C4-2B (cell line): ENCODE data around the gene TAF15.

ENCODE experiments used
- CTCF ChIP-seq: fragments of 450-650 bp; conservative IDR thresholded peaks from 2 replicates; pipeline ENCODE4 v1.5.1; 2017; ENCODE audit warnings: mild to moderate bottlenecking
- ZFX ChIP-seq: fragments of 450-650 bp; IDR thresholded peaks from 2 replicates; pipeline ENCODE4 v1.6.1; 2017

DNA sequence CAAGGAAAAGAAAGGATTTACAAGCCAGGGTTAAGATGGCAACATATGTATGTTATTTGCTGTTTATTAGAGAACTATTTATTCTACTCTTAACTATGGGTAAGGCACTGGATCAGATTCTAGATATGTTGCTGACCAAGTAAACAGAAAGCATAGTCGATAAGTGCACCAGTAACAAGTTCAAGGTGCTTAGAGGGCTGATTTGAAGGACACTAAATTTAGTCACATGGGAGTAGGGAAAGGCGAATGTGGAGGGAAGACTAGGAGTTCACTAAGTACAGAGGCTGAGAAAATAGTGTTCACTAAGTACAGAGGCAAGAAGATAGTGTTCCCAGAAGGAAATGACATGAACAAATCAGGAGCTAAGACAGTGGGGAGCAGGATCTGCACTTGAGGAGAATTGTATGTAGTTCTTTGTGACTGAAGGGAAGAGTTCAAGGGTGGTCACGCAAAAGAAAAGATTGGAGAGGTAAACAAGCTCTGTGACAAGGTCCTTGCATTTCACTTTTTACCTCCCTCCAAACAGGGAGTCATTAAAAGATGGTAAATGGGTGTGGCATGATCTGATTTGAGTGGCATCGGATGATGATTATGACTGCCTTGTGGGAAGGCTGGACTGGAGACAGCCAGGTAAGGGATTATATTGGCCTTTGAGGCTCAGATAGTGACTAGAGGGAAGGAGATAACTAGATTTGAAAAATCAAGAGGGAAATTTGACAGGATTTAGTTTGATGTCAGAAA, 38.5 kb downstream of the TAF15 start:
- TF ChIP-seq CTCF (no peak), ZFX (no peak)
